HepG2 (cell line): ENCODE results near the gene NFKBIZ. TPM values are rescaled to one million over a fixed set of nuclear protein-coding genes. Genes with fewer than 3 reads are reported as not detected.
A peak's percentile ranks its signal among the peaks of the same experiment; 100 is the strongest.

Experiments used
- ATAC-seq: fragments of 200-7000 bp; cut with Tn5 transposase; 3 replicates; pipeline ENCODE4 v1.9.1; 2020; ENCODE audit warnings: mild to moderate bottlenecking, moderate library complexity
- BruUV-seq: library from RNA; stranded (reverse); fragments of 400-500 nt; replicated peaks from 2 replicates; lab custom pipeline; 2021; lab: Mats Ljungman, UMichigan
- CTCF ChIA-PET: fragments of 300-600 bp; formaldehyde crosslinking; extraction: SDS; loops from one replicate; lab custom pipeline; 2021; ENCODE audit warnings: low total read pairs, inconsistent platforms, low intra/inter-chr PET ratio; lab: Yijun Ruan, JAX
- POLR2A ChIA-PET: fragments of 350-600 bp; sonication (Branson Sonifier 250); formaldehyde crosslinking; loops from one replicate; lab custom pipeline; 2020; ENCODE audit warnings: antibody characterized with exemption, inconsistent platforms; lab: Yijun Ruan, JAX
- DNase-seq: peaks from one replicate; pipeline ENCODE4 v3.0.0-alpha.2; 2015; ENCODE audit warnings: low spot score
- FAIRE-seq: peaks from 3 replicates; lab custom pipeline; 2011; peaks lifted over from hg19 to GRCh38; lab: Jason Lieb, UNC
- H2AFZ ChIP-seq: one replicate; pipeline ENCODE4 v1.6.1; 2011; ENCODE audit warnings: low read length, inconsistent platforms
- H3K27ac ChIP-seq: fragments of 300-600 bp; 3 replicates; pipeline ENCODE4 v1.8.0; 2011; ENCODE audit warnings: mixed run types, mild to moderate bottlenecking, mixed read lengths, low read length, inconsistent platforms; ENCODE audit not compliant: insufficient read depth; ENCODE audit errors: extremely low read length
- H3K27me3 ChIP-seq, 2 experiments: fragments of 200-600 bp in 1 of 2; 2 replicates in 1 of 2; 3 replicates in 1 of 2; pipeline versions ENCODE4 v1.6.0 to v1.8.0; 2011; ENCODE audit warnings: low read length in 2 of 2, mild to moderate bottlenecking in 2 of 2, moderate library complexity in 2 of 2, inconsistent platforms in 1 of 2; ENCODE audit not compliant: insufficient read depth in 2 of 2, control insufficient read depth in 1 of 2
- H3K36me3 ChIP-seq, 2 experiments: fragments of 200-600 bp in 1 of 2; replicated peaks in 1 of 2; 2 replicates in 1 of 2; 3 replicates in 1 of 2; pipeline versions ENCODE4 v1.5.1 to v1.8.0; 2011; ENCODE audit warnings: low read length in 2 of 2, inconsistent platforms in 1 of 2; ENCODE audit not compliant: insufficient read depth in 2 of 2, control insufficient read depth in 1 of 2
- H3K4me1 ChIP-seq: 2 replicates; pipeline ENCODE4 v1.5.1; 2012; ENCODE audit warnings: low read length, inconsistent platforms; ENCODE audit not compliant: insufficient read depth
- H3K4me2 ChIP-seq: 2 replicates; pipeline ENCODE4 v1.6.0; 2011; ENCODE audit warnings: low read depth, low read length, inconsistent platforms
- H3K4me3 ChIP-seq, 3 experiments: fragments of 200-600 bp in 1 of 3; sonication (generic), shearing (Covaris generic) in 1 of 3; replicated peaks in 1 of 3; 2 replicates each; pipeline ENCODE4 v1.5.1; 2011 to 2016; ENCODE audit warnings: low read length in 3 of 3, inconsistent platforms in 2 of 3, low read depth in 2 of 3, mild to moderate bottlenecking in 2 of 3, control low read depth in 1 of 3, mixed read lengths in 1 of 3; ENCODE audit not compliant: insufficient read depth in 1 of 3
- H3K79me2 ChIP-seq: one replicate; pipeline ENCODE4 v1.6.1; 2011; ENCODE audit warnings: low read length, inconsistent platforms; ENCODE audit not compliant: insufficient read depth
- H3K9ac ChIP-seq: 2 replicates; pipeline ENCODE4 v1.6.0; 2011; ENCODE audit warnings: mild to moderate bottlenecking, low read depth, low read length, inconsistent platforms; ENCODE audit not compliant: insufficient read depth
- H3K9me3 ChIP-seq: 2 replicates; pipeline ENCODE4 v1.5.1; 2012; ENCODE audit warnings: mild to moderate bottlenecking, low read length
- H4K20me1 ChIP-seq: 2 replicates; pipeline ENCODE4 v1.6.0; 2011; ENCODE audit warnings: inconsistent platforms, mild to moderate bottlenecking, low read length, moderate library complexity; ENCODE audit not compliant: insufficient read depth
- CBX1 ChIP-seq: IDR thresholded peaks from one replicate; pipeline ENCODE4 v1.6.1; 2016; ENCODE audit warnings: antibody characterized with exemption, low read depth
- GFI1 ChIP-seq: sonication (generic); formaldehyde crosslinking; IDR thresholded peaks from 2 replicates; pipeline ENCODE4 v1.5.0; 2020; ENCODE audit warnings: missing genetic modification reagents, mild to moderate bottlenecking, borderline replicate concordance
- NFKBIZ ChIP-seq: IDR thresholded peaks from 2 replicates; pipeline ENCODE4 v1.6.1; 2018; ENCODE audit warnings: missing genetic modification reagents, missing compliant biosample characterization
- NKX3-1 ChIP-seq: sonication (generic); formaldehyde crosslinking; IDR thresholded peaks from 2 replicates; pipeline ENCODE4 v1.5.0; 2020; ENCODE audit warnings: missing genetic modification reagents
- PAF1 ChIP-seq: IDR thresholded peaks from 2 replicates; pipeline ENCODE4 v1.6.1; 2016; ENCODE audit warnings: missing genetic modification reagents, missing compliant biosample characterization
- POLR2A ChIP-seq, 2 experiments: IDR thresholded peaks; 2 replicates each; pipeline ENCODE4 v1.6.1; 2011; ENCODE audit warnings: low read depth in 2 of 2, low read length in 2 of 2, mild to moderate bottlenecking in 1 of 2, moderate library complexity in 1 of 2; ENCODE audit not compliant: insufficient read depth in 1 of 2
- POLR2AphosphoS2 ChIP-seq: IDR thresholded peaks from 2 replicates; pipeline ENCODE4 v1.6.1; 2011; ENCODE audit warnings: low read depth, low read length, improper control_type of control experiment
- POLR2G ChIP-seq: fragments of 200-400 bp; formaldehyde crosslinking; IDR thresholded peaks from 2 replicates; pipeline ENCODE4 v1.6.1; 2018; ENCODE audit warnings: mild to moderate bottlenecking, low read depth, low read length, moderate library complexity
- RBFOX2 ChIP-seq: fragments of 200-400 bp; formaldehyde crosslinking; IDR thresholded peaks from 2 replicates; pipeline ENCODE4 v1.6.1; 2017; ENCODE audit warnings: low read depth, mild to moderate bottlenecking, low read length
- RBM22 ChIP-seq: fragments of 200-400 bp; formaldehyde crosslinking; optimal IDR thresholded peaks from 2 replicates; pipeline ENCODE3; 2017; ENCODE audit warnings: mild to moderate bottlenecking, low read length, moderate library complexity
- TCF7 ChIP-seq: sonication (generic); IDR thresholded peaks from 2 replicates; pipeline ENCODE4 v1.6.1; 2016; ENCODE audit warnings: antibody characterized with exemption, low read depth
- THYN1 ChIP-seq: sonication (generic); formaldehyde crosslinking; IDR thresholded peaks from 2 replicates; pipeline ENCODE4 v1.8.1; 2023; ENCODE audit warnings: low read depth, mild to moderate bottlenecking, moderate library complexity, missing genetic modification reagents, borderline replicate concordance
- ZBTB3 ChIP-seq: sonication (generic); formaldehyde crosslinking; IDR thresholded peaks from 2 replicates; pipeline ENCODE4 v1.4.0; 2020; ENCODE audit warnings: low read depth, mild to moderate bottlenecking, moderate library complexity, missing genetic modification reagents, borderline replicate concordance
- ZNF772 ChIP-seq: sonication (generic); formaldehyde crosslinking; IDR thresholded peaks from 2 replicates; pipeline ENCODE4 v1.5.0; 2020; ENCODE audit warnings: mild to moderate bottlenecking, missing genetic modification reagents
- WGBS: methylation state at CpG from one replicate; pipeline ENCODE4 v1.1.6; 2017; ENCODE audit warnings: low lambda C conversion rate; 5-methylcytosine and 5-hydroxymethylcytosine counted together
- in situ Hi-C: cut with HindIII; loops from 2 replicates; pipeline ENCODE4 v1.10.0; 2017; ENCODE audit warnings: low pct_unique_long_range_greater_than_20kb; ENCODE audit not compliant: extremely low pct_ligation_motif_present
- intact Hi-C: fragments of 100-400 bp; cut with micrococcal nuclease; formaldehyde crosslinking; loops from one replicate; pipeline ENCODE4 v1.10.0; 2022; ENCODE audit not compliant: unreplicated experiment
- polyA plus RNA-seq, 8 experiments: library from polyadenylated mRNA; depleted of rRNA in 3 of 8; stranded (reverse) in 7 of 8; unstranded in 1 of 8; fragments of >200 nt; fragmentation: Illumina TruSeq in 4 of 8; extraction: Trizol in 4 of 8; gene quantifications; 2 replicates each; pipeline versions ENCODE4 v1.2.1 to v1.2.3, GENCODE V29; 2011 to 2016; ENCODE audit warnings: low read depth in 4 of 8, missing spikeins in 1 of 8, mixed read lengths in 1 of 8; ENCODE audit not compliant: insufficient read depth in 1 of 8
- total RNA-seq, 5 experiments: library from RNA; depleted of rRNA; stranded (reverse); fragments of >200 nt; fragmentation: Illumina TruSeq; extraction: Trizol; gene quantifications; 2 replicates each; pipeline ENCODE4 v1.2.3, GENCODE V29; 2016; ENCODE audit warnings: low read depth in 1 of 5

NFKBIZ gene
- total and polyA plus RNA-seq, 2 of the 13 experiments (the other 11 are each of a cell fraction or from before 2014, with no cell fraction given): 25.9 to 60.6 TPM

DNA sequence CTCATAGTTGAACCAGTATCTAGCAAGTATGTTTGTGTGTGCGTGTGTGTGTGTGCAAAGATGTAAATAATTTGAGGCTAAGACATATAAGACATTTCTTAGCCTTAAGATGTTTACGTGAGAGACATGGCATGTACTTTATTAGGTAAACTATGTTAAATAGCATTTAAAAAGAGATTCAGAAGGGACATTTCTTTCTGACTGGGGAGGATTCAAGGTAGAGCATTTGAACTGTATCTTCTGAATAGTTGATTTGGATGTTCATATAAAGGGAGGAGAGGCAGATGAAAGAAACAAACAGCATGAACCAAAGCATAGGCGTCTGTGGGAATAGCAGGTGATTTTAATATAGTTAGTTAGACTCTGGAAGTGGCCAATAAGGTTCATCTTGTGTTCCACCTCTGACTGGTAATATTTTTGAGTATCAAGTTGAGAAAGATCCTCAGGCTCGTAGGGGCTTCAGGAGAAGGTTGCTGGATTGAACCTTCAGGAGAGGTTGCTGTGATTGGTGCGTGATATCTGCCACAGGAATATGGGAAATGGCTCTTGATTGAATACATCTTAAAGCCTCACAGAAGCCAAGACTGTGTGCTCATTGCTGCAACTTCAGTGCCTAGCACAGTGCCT, 12.6 kb downstream of the NFKBIZ start:
- CTCF ChIA-PET: no interaction called here
- peak in 1 of 2 experiments; percentile 37; a peak in 1 of 4 replicates for TF ChIP-seq POLR2A (IDR thresholded peaks at IDR 0.05; ENCODE audit: insufficient read depth in 1 of 2, low read depth in 2 of 2, low read length in 2 of 2)
- TF ChIP-seq PAF1 (CRISPR knock-in tag): peak; percentile 13
- peak; percentile 66 for TF ChIP-seq POLR2G
- TF ChIP-seq RBM22: peak; percentile 94
- TF ChIP-seq NFKBIZ: no peak
- no peak for TF ChIP-seq GFI1 (CRISPR knock-in tag)
- peak; percentile 49; the same call in 1 of the 2 replicates for TF ChIP-seq POLR2AphosphoS2
- TF ChIP-seq, all 625 proteins: peak for 5
- FAIRE-seq: no peak
- no peak overlapping the region for H3K4me2 ChIP-seq
- intact Hi-C loops (no loop called here), in situ Hi-C loops (no loop called here)
- H3K27me3 ChIP-seq: no peaks in the 10 kb centered on the region
- peaks cover 18% of the 10 kb centered on the region for H3K4me1 ChIP-seq
- POLR2A ChIA-PET: interaction anchor here (1.2 to 3.0 kb wide), 4 partner anchors 10 to 34 kb away, joined by 3 to 18 read pairs (median 13); partner anchors contain the start of gene NFKBIZ
- H4K20me1 ChIP-seq: peaks cover 17% of the 10 kb centered on the region
- H3K79me2 ChIP-seq: no peaks in the 10 kb centered on the region
- no peak overlapping the region for H2AFZ ChIP-seq
- ATAC-seq: no peak; the same call in 2 of the 3 replicates
- H3K9me3 ChIP-seq: no peaks in the 10 kb centered on the region
- no peak overlapping the region for H3K4me3 ChIP-seq
- no TSS peak for BruUV-seq
- H3K27ac ChIP-seq: no peak overlapping the region
- H3K36me3 ChIP-seq: peaks cover 10 to 32% of the 10 kb centered on the region in 2 experiments
- no peak for DNase-seq
- H3K9ac ChIP-seq: no peak overlapping the region
- WGBS: 95% methylated on average over 5 of the region's 5 CpGs

DNA sequence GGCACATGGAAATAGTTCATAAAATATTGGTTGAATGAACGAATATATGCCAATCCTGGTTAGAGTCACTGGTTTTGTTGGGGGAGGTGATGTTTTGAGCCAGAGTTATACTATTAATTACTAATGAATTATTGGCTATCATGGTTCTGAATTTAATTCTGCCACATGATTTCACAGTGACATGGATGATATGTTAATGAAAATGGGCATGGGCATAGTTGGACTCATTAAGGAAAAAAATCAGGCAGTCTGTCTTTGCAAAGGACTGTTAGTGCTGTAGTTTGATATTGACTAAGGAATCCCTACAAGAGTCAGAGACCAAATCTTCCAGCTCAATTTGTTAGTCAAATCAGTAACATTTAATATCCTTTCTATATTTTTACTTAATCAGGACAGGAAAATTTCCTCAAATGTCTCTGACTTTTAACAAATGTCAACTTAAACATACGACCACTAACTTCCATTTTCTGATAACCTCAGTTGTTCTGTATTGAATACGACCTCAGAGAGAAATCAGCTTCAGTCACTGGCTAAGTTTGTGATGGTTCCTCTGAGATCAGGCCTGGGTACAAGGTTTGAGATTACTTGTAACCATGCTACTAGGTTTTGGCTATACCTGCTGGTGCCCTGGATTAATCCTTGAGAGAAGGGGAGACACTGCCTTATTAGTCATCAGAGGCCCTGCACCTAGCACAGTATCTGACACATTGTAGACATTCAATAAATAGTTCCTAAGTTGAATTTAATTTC, 13.3 kb downstream of the NFKBIZ start:
- Histone ChIP-seq H3K4me1 (peaks cover 17% of the 10 kb centered on the region), H4K20me1 (peaks cover 17% of the 10 kb centered on the region), H3K79me2 (no peaks in the 10 kb centered on the region), H3K36me3 (peaks cover 6 to 25% of the 10 kb centered on the region in 2 experiments; a peak in 4 of 5 replicates), H2AFZ (no peak overlapping the region), H3K9me3 (no peaks in the 10 kb centered on the region), H3K4me3 (no peak overlapping the region), H3K27ac (no peak overlapping the region), H3K9ac (no peak overlapping the region), H3K4me2 (no peak overlapping the region), H3K27me3 (no peaks in the 10 kb centered on the region)
- ATAC-seq: peak; percentile 26
- in situ Hi-C loops (no loop called here), intact Hi-C loops (no loop called here)
- BruUV-seq: no TSS peak
- DNase-seq: no peak
- ChIA-PET CTCF (no interaction called here), POLR2A (interaction anchor here (2.0 to 2.8 kb wide), 3 partner anchors 8 to 14 kb away, joined by 11 to 18 read pairs (median 15); partner anchors contain the start of gene NFKBIZ)
- WGBS: 94% methylated on average over 3 of the region's 3 CpGs
- no peak for FAIRE-seq
- TF ChIP-seq THYN1 (no peak), ZBTB3 (CRISPR knock-in tag) (no peak), TCF7 (no peak), POLR2AphosphoS2 (peak; percentile 41; the same call in 1 of the 2 replicates), CBX1 (no peak), ZNF772 (CRISPR knock-in tag) (no peak), RBFOX2 (peak; percentile 63), NKX3-1 (CRISPR knock-in tag) (no peak)
